HL-60 (cell line): ENCODE measurements around the gene KCNJ16.

ENCODE experiments used
- DNase-seq, 2 experiments: peaks; one replicate each; pipeline ENCODE4 v3.0.0-alpha.2; 2010 to 2020; ENCODE audit warnings: low read depth in 1 of 2, low spot score in 1 of 2
- H3K27ac ChIP-seq: fragments of 250-450 bp; sonication (Bioruptor Pico); replicated peaks from 2 replicates; pipeline ENCODE4 v1.5.1; 2020; ENCODE audit warnings: mild to moderate bottlenecking, moderate library complexity
- H3K27me3 ChIP-seq: fragments of 250-450 bp; sonication (Bioruptor Pico); 2 replicates; pipeline ENCODE4 v1.5.1; 2021; ENCODE audit warnings: mild to moderate bottlenecking, moderate library complexity; ENCODE audit not compliant: insufficient read depth, poor library complexity, severe bottlenecking
- H3K4me3 ChIP-seq: replicated peaks from 2 replicates; pipeline ENCODE4 v1.5.1; 2011; ENCODE audit warnings: mild to moderate bottlenecking, control low read depth, low read length; ENCODE audit not compliant: insufficient read depth
- GABPA ChIP-seq: IDR thresholded peaks from 2 replicates; pipeline ENCODE4 v1.6.1; 2012; ENCODE audit warnings: low read depth
- POLR2AphosphoS5 ChIP-seq: IDR thresholded peaks from 2 replicates; pipeline ENCODE4 v1.6.1; 2012; ENCODE audit warnings: low read depth
- SPI1 ChIP-seq: IDR thresholded peaks from 2 replicates; pipeline ENCODE4 v1.6.1; 2012; ENCODE audit warnings: low read depth, mild to moderate bottlenecking, borderline replicate concordance
- TF ChIP-seq, protein P1 (sequence below): IDR thresholded peaks from 2 replicates; pipeline ENCODE4 v1.6.1; 2012; ENCODE audit warnings: low read depth; ENCODE audit not compliant: insufficient replicate concordance
- TF ChIP-seq, protein P2 (sequence below): IDR thresholded peaks from one replicate; pipeline ENCODE4 v1.5.1; 2011; ENCODE audit warnings: low read length, control low read depth, inconsistent platforms; ENCODE audit not compliant: insufficient read depth

The KCNJ16 gene

DNA sequence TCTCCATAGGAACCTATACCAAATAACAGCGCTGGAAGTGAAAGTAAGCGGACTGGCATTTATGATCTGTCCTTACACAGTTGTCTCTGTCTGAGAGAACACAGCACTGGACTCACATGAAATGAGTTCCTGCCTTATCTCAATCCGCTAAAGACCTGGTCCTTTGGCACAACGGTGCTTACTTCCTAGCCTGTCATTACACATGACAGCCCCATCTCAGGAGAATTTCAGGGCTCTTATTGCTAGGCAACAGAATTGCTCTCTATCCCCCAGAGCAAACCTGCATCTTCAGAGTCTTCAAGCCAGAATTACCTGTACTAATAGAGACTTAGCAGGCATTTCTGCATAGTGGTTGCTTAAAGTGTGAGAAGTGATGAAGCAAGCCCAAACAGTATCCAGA is 98.7 kb downstream of the KCNJ16 start:
- no peak overlapping the region for H3K4me3 ChIP-seq
- DNase-seq, result no peak
- TF ChIP-seq GABPA (no peak), POLR2AphosphoS5 (no peak), SPI1 (no peak)
- TF ChIP-seq, protein P1, sequence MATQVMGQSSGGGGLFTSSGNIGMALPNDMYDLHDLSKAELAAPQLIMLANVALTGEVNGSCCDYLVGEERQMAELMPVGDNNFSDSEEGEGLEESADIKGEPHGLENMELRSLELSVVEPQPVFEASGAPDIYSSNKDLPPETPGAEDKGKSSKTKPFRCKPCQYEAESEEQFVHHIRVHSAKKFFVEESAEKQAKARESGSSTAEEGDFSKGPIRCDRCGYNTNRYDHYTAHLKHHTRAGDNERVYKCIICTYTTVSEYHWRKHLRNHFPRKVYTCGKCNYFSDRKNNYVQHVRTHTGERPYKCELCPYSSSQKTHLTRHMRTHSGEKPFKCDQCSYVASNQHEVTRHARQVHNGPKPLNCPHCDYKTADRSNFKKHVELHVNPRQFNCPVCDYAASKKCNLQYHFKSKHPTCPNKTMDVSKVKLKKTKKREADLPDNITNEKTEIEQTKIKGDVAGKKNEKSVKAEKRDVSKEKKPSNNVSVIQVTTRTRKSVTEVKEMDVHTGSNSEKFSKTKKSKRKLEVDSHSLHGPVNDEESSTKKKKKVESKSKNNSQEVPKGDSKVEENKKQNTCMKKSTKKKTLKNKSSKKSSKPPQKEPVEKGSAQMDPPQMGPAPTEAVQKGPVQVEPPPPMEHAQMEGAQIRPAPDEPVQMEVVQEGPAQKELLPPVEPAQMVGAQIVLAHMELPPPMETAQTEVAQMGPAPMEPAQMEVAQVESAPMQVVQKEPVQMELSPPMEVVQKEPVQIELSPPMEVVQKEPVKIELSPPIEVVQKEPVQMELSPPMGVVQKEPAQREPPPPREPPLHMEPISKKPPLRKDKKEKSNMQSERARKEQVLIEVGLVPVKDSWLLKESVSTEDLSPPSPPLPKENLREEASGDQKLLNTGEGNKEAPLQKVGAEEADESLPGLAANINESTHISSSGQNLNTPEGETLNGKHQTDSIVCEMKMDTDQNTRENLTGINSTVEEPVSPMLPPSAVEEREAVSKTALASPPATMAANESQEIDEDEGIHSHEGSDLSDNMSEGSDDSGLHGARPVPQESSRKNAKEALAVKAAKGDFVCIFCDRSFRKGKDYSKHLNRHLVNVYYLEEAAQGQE, result no peak
- TF ChIP-seq, protein P2, sequence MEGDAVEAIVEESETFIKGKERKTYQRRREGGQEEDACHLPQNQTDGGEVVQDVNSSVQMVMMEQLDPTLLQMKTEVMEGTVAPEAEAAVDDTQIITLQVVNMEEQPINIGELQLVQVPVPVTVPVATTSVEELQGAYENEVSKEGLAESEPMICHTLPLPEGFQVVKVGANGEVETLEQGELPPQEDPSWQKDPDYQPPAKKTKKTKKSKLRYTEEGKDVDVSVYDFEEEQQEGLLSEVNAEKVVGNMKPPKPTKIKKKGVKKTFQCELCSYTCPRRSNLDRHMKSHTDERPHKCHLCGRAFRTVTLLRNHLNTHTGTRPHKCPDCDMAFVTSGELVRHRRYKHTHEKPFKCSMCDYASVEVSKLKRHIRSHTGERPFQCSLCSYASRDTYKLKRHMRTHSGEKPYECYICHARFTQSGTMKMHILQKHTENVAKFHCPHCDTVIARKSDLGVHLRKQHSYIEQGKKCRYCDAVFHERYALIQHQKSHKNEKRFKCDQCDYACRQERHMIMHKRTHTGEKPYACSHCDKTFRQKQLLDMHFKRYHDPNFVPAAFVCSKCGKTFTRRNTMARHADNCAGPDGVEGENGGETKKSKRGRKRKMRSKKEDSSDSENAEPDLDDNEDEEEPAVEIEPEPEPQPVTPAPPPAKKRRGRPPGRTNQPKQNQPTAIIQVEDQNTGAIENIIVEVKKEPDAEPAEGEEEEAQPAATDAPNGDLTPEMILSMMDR, result no peak
- H3K27me3 ChIP-seq, result no peaks in the 10 kb centered on the region
- H3K27ac ChIP-seq, result no peak overlapping the region

DNA sequence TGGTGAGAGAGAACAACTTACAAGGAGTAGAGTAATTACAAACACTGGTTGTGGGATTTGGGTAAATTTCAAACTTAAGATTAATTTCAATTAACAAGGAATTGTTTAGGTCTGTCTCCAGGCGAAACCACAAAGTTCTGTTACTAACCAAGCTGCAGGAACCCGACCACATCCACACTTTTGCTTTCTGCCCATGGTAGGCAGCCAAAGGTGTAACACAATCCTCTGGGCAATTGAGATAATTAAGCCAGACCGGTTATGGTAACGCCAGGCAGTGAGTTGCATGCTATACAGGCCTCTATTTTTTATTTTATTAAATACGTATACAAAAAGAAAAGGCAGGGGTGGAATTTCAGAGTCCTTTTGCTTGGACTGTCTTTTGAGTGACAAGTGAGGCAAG is 106.4 kb downstream of the KCNJ16 start:
- H3K27ac ChIP-seq, result no peak overlapping the region
- TF ChIP-seq SPI1 (no peak), POLR2AphosphoS5 (no peak), GABPA (no peak)
- TF ChIP-seq, protein P1, result no peak
- TF ChIP-seq, protein P2, result no peak
- no peaks in the 10 kb centered on the region for H3K27me3 ChIP-seq
- no peak overlapping the region for H3K4me3 ChIP-seq
- no peak for DNase-seq

DNA sequence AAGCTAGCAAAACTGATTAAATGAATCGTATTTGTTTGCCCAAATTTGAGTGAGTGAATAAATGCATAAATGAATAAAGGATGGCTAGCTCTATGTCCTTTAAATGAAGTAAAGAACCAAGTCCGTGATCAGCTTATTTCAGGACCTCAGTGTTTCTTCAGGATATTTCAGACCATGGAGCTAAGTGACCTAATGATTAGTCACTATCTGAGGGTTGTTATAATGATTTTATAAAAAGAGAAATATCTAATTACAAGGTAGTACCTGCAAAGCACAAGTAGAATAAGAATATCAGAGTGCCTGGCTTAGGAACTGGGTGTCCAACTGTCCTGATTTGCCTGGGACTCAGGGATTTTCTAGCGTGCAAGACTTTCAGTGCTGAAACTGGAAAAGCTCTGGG is 106.8 kb downstream of the KCNJ16 start:
- no peak for DNase-seq
- TF ChIP-seq POLR2AphosphoS5, result no peak
- TF ChIP-seq, protein P1, result no peak
- no peak for TF ChIP-seq SPI1
- TF ChIP-seq, protein P2, result no peak
- no peak for TF ChIP-seq GABPA
- no peak overlapping the region for H3K27ac ChIP-seq
- no peaks in the 10 kb centered on the region for H3K27me3 ChIP-seq
- H3K4me3 ChIP-seq, result no peak overlapping the region
